ENCODE measurements around the gene CALHM6. TPM values are rescaled to one million over a fixed set of nuclear protein-coding genes. Genes with fewer than 3 reads are reported as not detected.

CALHM6 gene
- polyA plus RNA-seq, 1 of the 3 experiments (the other 2 are of a cell fraction) = 0.51 TPM

- TF ChIP-seq SIN3A (IDR thresholded peaks at IDR 0.05; ENCODE audit: borderline replicate concordance, low read depth, low read length) (no peak), POLR2AphosphoS5 (IDR thresholded peaks at IDR 0.05; ENCODE audit: low read depth, low read length) (no peak), FOXM1 (IDR thresholded peaks at IDR 0.05; ENCODE audit: low read depth) (no peak), MAX (IDR thresholded peaks at IDR 0.05; ENCODE audit: low read depth) (no peak), CHD2 (IDR thresholded peaks at IDR 0.05; ENCODE audit: low read length, partially characterized antibody) (no peak), REST (IDR thresholded peaks at IDR 0.05; ENCODE audit: low read depth, low read length) (no peak), TEAD4 (IDR thresholded peaks at IDR 0.05; ENCODE audit: borderline replicate concordance, insufficient read depth) (no peak), CTCF (IDR thresholded peaks at IDR 0.05) (no peak), MEF2A (IDR thresholded peaks at IDR 0.05; ENCODE audit: borderline replicate concordance, low read depth) (no peak), TAF1 (IDR thresholded peaks at IDR 0.05; ENCODE audit: borderline replicate concordance, low read depth, low read length) (no peak)
- no peak overlapping the region for H2AFZ ChIP-seq (ENCODE audit: low read depth)
- no peak overlapping the region for H3K4me2 ChIP-seq
- H3K9me3 ChIP-seq = no peaks in the 10 kb centered on the region; the same call in 1 of the 2 replicates
- H3K27ac ChIP-seq (ENCODE audit: low read depth in 2 of 2, low read length in 1 of 2) = no peak overlapping the region
- H4K20me1 ChIP-seq (ENCODE audit: insufficient read depth) = no peaks in the 10 kb centered on the region
- no peak for DNase-seq
- no peaks in the 10 kb centered on the region for H3F3A ChIP-seq (replicated peaks; ENCODE audit: insufficient read depth)
- H3K36me3 ChIP-seq (replicated peaks in 1 of 2; ENCODE audit: control insufficient read depth in 1 of 2, insufficient read depth in 2 of 2, low read length in 1 of 2) = no peaks in the 10 kb centered on the region
- CTCF ChIA-PET = no interaction called here
- no peaks in the 10 kb centered on the region for H3K9me2 ChIP-seq
- no peak overlapping the region for H3K4me3 ChIP-seq (ENCODE audit: low read depth in 2 of 2, low read length in 1 of 2)
- H3K79me2 ChIP-seq (ENCODE audit: insufficient read depth) = no peaks in the 10 kb centered on the region
- H3K4me1 ChIP-seq (ENCODE audit: control insufficient read depth in 1 of 2, insufficient read depth in 2 of 2, low read depth in 1 of 2, low read length in 1 of 2) = peaks cover 0 to under 1% of the 10 kb centered on the region in 2 experiments; a peak in 1 of 4 replicates
- POLR2A ChIA-PET = no interaction called here
- no peak overlapping the region for H3K9ac ChIP-seq
- H3K27me3 ChIP-seq (ENCODE audit: insufficient read depth) = no peaks in the 10 kb centered on the region
Measured at GRCh38 chr6:116467514-116467913, 6.3 kb downstream of the CALHM6 start.

GRCh38 chr6:116468293-116468692 is 7.1 kb downstream of the CALHM6 start:
- Histone ChIP-seq H3K79me2 (ENCODE audit: insufficient read depth) (no peaks in the 10 kb centered on the region), H3K9me3 (no peaks in the 10 kb centered on the region; the same call in 1 of the 2 replicates), H3K4me1 (ENCODE audit: control insufficient read depth in 1 of 2, insufficient read depth in 2 of 2, low read depth in 1 of 2, low read length in 1 of 2) (no peaks in the 10 kb centered on the region), H3F3A (replicated peaks; ENCODE audit: insufficient read depth) (no peaks in the 10 kb centered on the region), H3K4me2 (no peak overlapping the region), H4K20me1 (ENCODE audit: insufficient read depth) (no peaks in the 10 kb centered on the region), H2AFZ (ENCODE audit: low read depth) (no peak overlapping the region), H3K9ac (no peak overlapping the region), H3K27ac (ENCODE audit: low read depth in 2 of 2, low read length in 1 of 2) (no peak overlapping the region), H3K4me3 (ENCODE audit: low read depth in 2 of 2, low read length in 1 of 2) (no peak overlapping the region), H3K27me3 (ENCODE audit: insufficient read depth) (no peaks in the 10 kb centered on the region), H3K9me2 (no peaks in the 10 kb centered on the region), H3K36me3 (replicated peaks in 1 of 2; ENCODE audit: control insufficient read depth in 1 of 2, insufficient read depth in 2 of 2, low read length in 1 of 2) (no peaks in the 10 kb centered on the region)
- ChIA-PET POLR2A (no interaction called here), CTCF (interaction anchor here (0.7 kb wide), 1 partner anchor 434 kb away, joined by 3 read pairs; no protein-coding TSS in a partner anchor)
- TF ChIP-seq RFX5 (IDR thresholded peaks at IDR 0.05; ENCODE audit: low read length) = no peak
- DNase-seq = no peak
- 36% methylated on average over 1 of the region's 1 CpG for WGBS (ENCODE audit: low lambda C conversion rate)
